ENCODE measurements around the gene ANKRD55. TPM values are rescaled to one million over a fixed set of nuclear protein-coding genes. Genes with fewer than 3 reads are reported as not detected.

Gene ANKRD55
- total and polyA plus RNA-seq, 9 of the 15 experiments (the other 6 are each of a cell fraction or from before 2014, with no cell fraction given), result 3.4 to 10.6 (median 6.5) TPM

DNA sequence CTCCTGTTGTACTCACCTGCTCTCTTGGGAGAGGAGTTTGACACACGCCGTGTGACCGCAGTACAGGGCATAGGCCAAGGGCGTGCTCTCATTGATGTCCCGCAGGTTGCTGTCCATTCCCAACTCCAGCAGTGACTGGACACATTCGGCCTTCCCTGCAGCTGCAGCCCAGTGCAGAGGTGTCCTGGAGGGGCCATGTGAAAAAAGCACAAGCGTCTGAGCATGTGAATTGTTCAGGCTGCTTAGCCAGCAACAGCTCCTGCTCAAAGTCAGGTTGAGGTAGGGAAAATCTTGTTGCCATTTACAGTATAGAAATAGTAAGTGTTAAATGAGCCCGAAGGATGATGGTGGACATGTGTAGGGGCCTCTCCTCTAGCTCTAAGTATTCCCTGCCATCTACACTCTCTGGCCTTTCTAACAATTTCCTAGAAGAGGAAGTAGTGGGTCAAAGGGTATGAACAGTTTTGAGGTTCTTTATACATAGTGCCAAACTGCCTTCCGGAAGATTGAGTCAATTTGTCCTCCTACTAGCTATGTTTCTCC is 116.5 kb downstream of the ANKRD55 start:
- Histone ChIP-seq H3K4me3 (peak overlapping the region; percentile 20; the same call in 1 of the 2 replicates), H3K9me3 (replicated peaks; ENCODE audit: control insufficient read depth, insufficient read depth, low read depth, low read length) (no peaks in the 10 kb centered on the region), H3K9ac (ENCODE audit: insufficient read depth in 1 of 2, low read depth in 2 of 2, low read length in 2 of 2) (peak overlapping the region; percentile 36 to 67; a peak in 3 of 4 replicates), H2AFZ (ENCODE audit: low read depth, low read length) (peak overlapping the region; percentile 93), H3K4me1 (replicated peaks in 1 of 2; ENCODE audit: control insufficient read depth in 2 of 2, insufficient read depth in 2 of 2, low read length in 2 of 2) (peaks cover 3 to 12% of the 10 kb centered on the region in 2 experiments; a peak in 3 of 5 replicates), H3K79me2 (ENCODE audit: control insufficient read depth, insufficient read depth, low read length) (no peaks in the 10 kb centered on the region; the same call in 2 of the 3 replicates), H3K9me1 (ENCODE audit: control insufficient read depth, insufficient read depth, low read length) (no peaks in the 10 kb centered on the region), H4K20me1 (replicated peaks; ENCODE audit: control insufficient read depth, insufficient read depth, low read length) (no peaks in the 10 kb centered on the region), H3K4me2 (ENCODE audit: insufficient read depth, low read length) (peak overlapping the region; percentile 77), H3K27ac (ENCODE audit: extremely low read depth, low read depth, low read length) (peak overlapping the region; percentile 74), H3K27me3 (ENCODE audit: control insufficient read depth in 2 of 2, insufficient read depth in 2 of 2, low read length in 2 of 2) (no peaks in the 10 kb centered on the region), H3K36me3 (ENCODE audit: control insufficient read depth, insufficient read depth, low read length) (no peaks in the 10 kb centered on the region)
- 7% methylated on average over 9 of the region's 9 CpGs for WGBS (ENCODE audit: insufficient coverage, low coverage, missing lambda C conversion rate)
- DNase-seq (ENCODE audit: extremely low read depth in 1 of 4, low spot score in 3 of 4) (peak in 2 of 4 experiments; percentile 41 to 62), ATAC-seq (peak; percentile 92), FAIRE-seq (peak; percentile 75)
- in situ Hi-C loops (cut with MboI), result no loop called here
- POLR2A ChIA-PET, result interaction anchor here (0.6 to 1.7 kb wide), 2 partner anchors 14 to 125 kb away, joined by 3 to 5 read pairs; no protein-coding TSS in a partner anchor
- CTCF ChIA-PET (ENCODE audit: low intra/inter-chr PET ratio), result no interaction called here
- BruUV-seq (replicated peaks), result TSS peak; percentile 88
- intact Hi-C loops (cut with micrococcal nuclease), result no loop called here
- TF ChIP-seq RBM14 (IDR thresholded peaks at IDR 0.05; ENCODE audit: borderline replicate concordance, insufficient read depth, low read depth, low read length), result no peak
- no peak for TF ChIP-seq ZNF445 (CRISPR knock-in tag; IDR thresholded peaks at IDR 0.05; ENCODE audit: low read depth)
- no peak for TF ChIP-seq MYNN (IDR thresholded peaks at IDR 0.05)
- no peak for TF ChIP-seq MYNN (CRISPR knock-in tag; IDR thresholded peaks at IDR 0.05)
- no peak for TF ChIP-seq DDX20 (tag; IDR thresholded peaks at IDR 0.05; ENCODE audit: low read depth)
- TF ChIP-seq C11orf30 (IDR thresholded peaks at IDR 0.05; ENCODE audit: low read depth), result peak; percentile 7; the same call in 1 of the 2 replicates
- TF ChIP-seq, protein P1, sequence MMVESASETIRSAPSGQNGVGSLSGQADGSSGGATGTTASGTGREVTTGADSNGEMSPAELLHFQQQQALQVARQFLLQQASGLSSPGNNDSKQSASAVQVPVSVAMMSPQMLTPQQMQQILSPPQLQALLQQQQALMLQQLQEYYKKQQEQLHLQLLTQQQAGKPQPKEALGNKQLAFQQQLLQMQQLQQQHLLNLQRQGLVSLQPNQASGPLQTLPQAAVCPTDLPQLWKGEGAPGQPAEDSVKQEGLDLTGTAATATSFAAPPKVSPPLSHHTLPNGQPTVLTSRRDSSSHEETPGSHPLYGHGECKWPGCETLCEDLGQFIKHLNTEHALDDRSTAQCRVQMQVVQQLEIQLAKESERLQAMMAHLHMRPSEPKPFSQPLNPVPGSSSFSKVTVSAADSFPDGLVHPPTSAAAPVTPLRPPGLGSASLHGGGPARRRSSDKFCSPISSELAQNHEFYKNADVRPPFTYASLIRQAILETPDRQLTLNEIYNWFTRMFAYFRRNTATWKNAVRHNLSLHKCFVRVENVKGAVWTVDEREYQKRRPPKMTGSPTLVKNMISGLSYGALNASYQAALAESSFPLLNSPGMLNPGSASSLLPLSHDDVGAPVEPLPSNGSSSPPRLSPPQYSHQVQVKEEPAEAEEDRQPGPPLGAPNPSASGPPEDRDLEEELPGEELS (CRISPR knock-in tag; IDR thresholded peaks at IDR 0.05; ENCODE audit: borderline replicate concordance), result no peak
- no peak for TF ChIP-seq ZNF133 (CRISPR knock-in tag; IDR thresholded peaks at IDR 0.05)
- TF ChIP-seq, protein P2, sequence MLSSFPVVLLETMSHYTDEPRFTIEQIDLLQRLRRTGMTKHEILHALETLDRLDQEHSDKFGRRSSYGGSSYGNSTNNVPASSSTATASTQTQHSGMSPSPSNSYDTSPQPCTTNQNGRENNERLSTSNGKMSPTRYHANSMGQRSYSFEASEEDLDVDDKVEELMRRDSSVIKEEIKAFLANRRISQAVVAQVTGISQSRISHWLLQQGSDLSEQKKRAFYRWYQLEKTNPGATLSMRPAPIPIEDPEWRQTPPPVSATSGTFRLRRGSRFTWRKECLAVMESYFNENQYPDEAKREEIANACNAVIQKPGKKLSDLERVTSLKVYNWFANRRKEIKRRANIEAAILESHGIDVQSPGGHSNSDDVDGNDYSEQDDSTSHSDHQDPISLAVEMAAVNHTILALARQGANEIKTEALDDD (IDR thresholded peaks at IDR 0.05), result peak; percentile 48; the same call in 1 of the 2 replicates
- no peak for TF ChIP-seq RBBP5 (IDR thresholded peaks at IDR 0.05; ENCODE audit: borderline replicate concordance, insufficient read depth, low read length, poor library complexity, severe bottlenecking)
- no peak for TF ChIP-seq ZNF253 (CRISPR knock-in tag; conservative IDR thresholded peaks at IDR 0.05)
- 0 out of 2 replicates have a peak, but pooled peaks have one; percentile 64 for TF ChIP-seq ZNF584 (CRISPR knock-in tag; IDR thresholded peaks at IDR 0.05; ENCODE audit: low read depth)
- TF ChIP-seq ZNF436 (CRISPR knock-in tag; IDR thresholded peaks at IDR 0.05), result no peak
- 0 out of 2 replicates have a peak, but pooled peaks have one; percentile 42 for TF ChIP-seq ETV5 (CRISPR knock-in tag; IDR thresholded peaks at IDR 0.05; ENCODE audit: low read depth)
- TF ChIP-seq HNRNPLL (IDR thresholded peaks at IDR 0.05; ENCODE audit: low read depth, low read length, poor library complexity, severe bottlenecking), result no peak
- no peak for TF ChIP-seq ZNF551 (CRISPR knock-in tag; IDR thresholded peaks at IDR 0.05)
- TF ChIP-seq ZNF174 (CRISPR knock-in tag; IDR thresholded peaks at IDR 0.05), result no peak
- TF ChIP-seq ZC3H11A (IDR thresholded peaks at IDR 0.05; ENCODE audit: low read depth, low read length), result no peak
- TF ChIP-seq POLR2G (IDR thresholded peaks at IDR 0.05; ENCODE audit: low read depth, low read length), result no peak
- TF ChIP-seq MTA3 (IDR thresholded peaks at IDR 0.05; ENCODE audit: borderline replicate concordance), result no peak

Data from K562 (cell line).